K562 (cell line): ENCODE data around the gene STIM1. TPM values are rescaled to one million over a fixed set of nuclear protein-coding genes. Genes with fewer than 3 reads are reported as not detected.

Experiments
- FOXA1 ChIP-seq: fragments of 450-650 bp; IDR thresholded peaks from 2 replicates; pipeline ENCODE4 v1.6.1; 2016; ENCODE audit warnings: mild to moderate bottlenecking, borderline replicate concordance
- NONO ChIP-seq, 2 experiments: fragments of 200-400 bp in 1 of 2; fragments of 450-650 bp in 1 of 2; formaldehyde crosslinking in 1 of 2; IDR thresholded peaks; 2 replicates each; pipeline ENCODE4 v1.6.1; 2017; ENCODE audit warnings: low read depth in 2 of 2, mild to moderate bottlenecking in 2 of 2, moderate library complexity in 2 of 2, low read length in 1 of 2
- NRF1 ChIP-seq, 2 experiments: fragments of 450-650 bp; IDR thresholded peaks in 1 of 2; conservative IDR thresholded peaks in 1 of 2; 2 replicates each; pipeline ENCODE4 v1.6.1; 2014; ENCODE audit warnings: mild to moderate bottlenecking in 2 of 2
- SMC3 ChIP-seq: conservative IDR thresholded peaks from 2 replicates; pipeline ENCODE4 v1.6.1; 2011; ENCODE audit warnings: low read depth, low read length, improper control_type of control experiment; ENCODE audit not compliant: insufficient read depth
- TRIM24 ChIP-seq, 2 experiments: fragments of 450-650 bp; IDR thresholded peaks; 2 replicates each; pipeline ENCODE4 v1.6.1; 2016
- ZNF347 ChIP-seq: fragments of 450-650 bp; formaldehyde crosslinking; IDR thresholded peaks from 2 replicates; pipeline ENCODE4 v1.4.0; 2020; ENCODE audit warnings: low read depth, mild to moderate bottlenecking, moderate library complexity
- ZNF584 ChIP-seq: fragments of 200-800 bp; sonication (Bioruptor generic); IDR thresholded peaks from 2 replicates; pipeline ENCODE4 v1.6.1; 2016; ENCODE audit warnings: low read depth, mild to moderate bottlenecking, missing genetic modification characterization, missing compliant biosample characterization
- polyA plus RNA-seq, 8 experiments: library from polyadenylated mRNA; depleted of rRNA in 4 of 8; stranded (reverse) in 5 of 8; unstranded in 3 of 8; fragments of >200 nt; fragmentation: Nextera tagmentation in 2 of 8; fragmentation: Illumina TruSeq in 1 of 8; extraction: Ambion mirVana in 2 of 8; extraction: Trizol in 1 of 8; gene quantifications; 2 replicates each; pipeline versions ENCODE4 v1.2.1 to v1.2.3, GENCODE V29; 2011 to 2014; ENCODE audit warnings: inconsistent platforms in 1 of 8, missing spikeins in 1 of 8
- total RNA-seq, 7 experiments: library from RNA; depleted of rRNA in 6 of 7; stranded (reverse); fragments of >200 nt in 6 of 7; fragmentation: Illumina TruSeq in 2 of 7; extraction: Trizol in 2 of 7; gene quantifications; 2 replicates each; pipeline versions ENCODE4 v1.2.1 to v1.2.3, GENCODE V29; 2011 to 2021; ENCODE audit warnings: low replicate concordance in 1 of 7
- TF ChIP-seq, protein P1 (sequence below), 2 experiments: fragments of 450-650 bp in 1 of 2; IDR thresholded peaks; 2 replicates each; pipeline ENCODE4 v1.6.1; 2011 to 2017; ENCODE audit warnings: low read depth in 2 of 2, antibody characterized with exemption in 1 of 2, borderline replicate concordance in 1 of 2, low read length in 1 of 2, mild to moderate bottlenecking in 1 of 2, mixed read lengths in 1 of 2; ENCODE audit not compliant: control insufficient read depth in 1 of 2
- TF ChIP-seq, protein P2 (sequence below): fragments of 450-650 bp; IDR thresholded peaks from 2 replicates; pipeline ENCODE4 v1.6.1; 2017; ENCODE audit warnings: mild to moderate bottlenecking, moderate library complexity
- TF ChIP-seq, protein P3 (sequence below): fragments of 250-450 bp; sonication (Bioruptor Pico); IDR thresholded peaks from 2 replicates; pipeline ENCODE4 v1.5.0; 2021; ENCODE audit warnings: mild to moderate bottlenecking, borderline replicate concordance
- TF ChIP-seq, protein P4 (sequence below), 2 experiments: fragments of 150-350 bp in 1 of 2; IDR thresholded peaks; 2 replicates each; pipeline ENCODE4 v1.6.1; 2012 to 2016; ENCODE audit warnings: low read depth in 2 of 2, low read length in 2 of 2, mild to moderate bottlenecking in 1 of 2, moderate library complexity in 1 of 2

Gene STIM1
- total and polyA plus RNA-seq, 9 of the 15 experiments (the other 6 are each of a cell fraction or from before 2014, with no cell fraction given) = 7.7 to 50.5 (median 22.5) TPM

DNA sequence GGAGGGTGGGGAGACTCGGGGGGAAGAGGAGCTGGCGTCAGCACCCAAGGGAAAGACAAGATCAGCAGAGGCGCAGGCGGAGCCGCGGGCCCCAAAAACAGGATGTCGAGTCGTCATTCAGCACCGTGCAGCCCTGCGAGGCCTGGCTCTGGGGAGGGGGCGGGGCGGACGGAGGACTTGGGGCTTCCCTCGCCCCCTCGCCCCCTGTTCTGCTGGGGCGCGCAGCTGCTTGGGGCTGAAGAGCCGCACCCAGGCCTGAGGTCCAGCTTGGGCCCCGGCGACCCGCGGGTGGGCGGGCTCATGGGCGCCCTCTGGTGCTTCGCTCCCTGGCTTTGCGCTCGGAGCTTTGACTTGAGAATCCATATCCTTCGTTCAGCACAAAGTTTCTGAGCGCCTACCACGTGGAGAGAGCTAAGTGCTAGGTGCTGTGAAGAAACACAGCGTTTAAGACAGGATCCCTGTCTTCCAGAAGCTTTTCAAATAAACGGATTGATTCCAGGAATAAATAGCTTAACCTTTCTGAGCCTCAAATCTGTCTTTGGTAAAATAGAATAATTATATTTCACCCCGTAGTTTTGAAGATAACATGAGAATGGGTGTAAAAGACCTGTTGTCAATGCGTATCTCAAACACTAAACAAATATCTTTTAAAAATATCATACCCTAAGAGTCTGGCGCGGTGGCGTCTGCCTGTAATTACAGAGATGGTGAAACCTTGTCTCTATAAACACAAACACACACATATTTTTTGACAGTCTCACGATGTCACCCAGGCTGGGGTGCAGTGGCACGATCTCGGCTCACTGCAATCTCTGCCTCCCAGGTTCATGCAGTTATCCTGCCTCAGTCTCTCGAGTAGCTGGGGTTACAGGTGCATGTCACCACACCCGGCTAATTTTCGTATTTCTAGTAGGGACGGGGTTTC lies 13.8 kb upstream of the STIM1 start (continued):
- TF ChIP-seq, protein P1, sequence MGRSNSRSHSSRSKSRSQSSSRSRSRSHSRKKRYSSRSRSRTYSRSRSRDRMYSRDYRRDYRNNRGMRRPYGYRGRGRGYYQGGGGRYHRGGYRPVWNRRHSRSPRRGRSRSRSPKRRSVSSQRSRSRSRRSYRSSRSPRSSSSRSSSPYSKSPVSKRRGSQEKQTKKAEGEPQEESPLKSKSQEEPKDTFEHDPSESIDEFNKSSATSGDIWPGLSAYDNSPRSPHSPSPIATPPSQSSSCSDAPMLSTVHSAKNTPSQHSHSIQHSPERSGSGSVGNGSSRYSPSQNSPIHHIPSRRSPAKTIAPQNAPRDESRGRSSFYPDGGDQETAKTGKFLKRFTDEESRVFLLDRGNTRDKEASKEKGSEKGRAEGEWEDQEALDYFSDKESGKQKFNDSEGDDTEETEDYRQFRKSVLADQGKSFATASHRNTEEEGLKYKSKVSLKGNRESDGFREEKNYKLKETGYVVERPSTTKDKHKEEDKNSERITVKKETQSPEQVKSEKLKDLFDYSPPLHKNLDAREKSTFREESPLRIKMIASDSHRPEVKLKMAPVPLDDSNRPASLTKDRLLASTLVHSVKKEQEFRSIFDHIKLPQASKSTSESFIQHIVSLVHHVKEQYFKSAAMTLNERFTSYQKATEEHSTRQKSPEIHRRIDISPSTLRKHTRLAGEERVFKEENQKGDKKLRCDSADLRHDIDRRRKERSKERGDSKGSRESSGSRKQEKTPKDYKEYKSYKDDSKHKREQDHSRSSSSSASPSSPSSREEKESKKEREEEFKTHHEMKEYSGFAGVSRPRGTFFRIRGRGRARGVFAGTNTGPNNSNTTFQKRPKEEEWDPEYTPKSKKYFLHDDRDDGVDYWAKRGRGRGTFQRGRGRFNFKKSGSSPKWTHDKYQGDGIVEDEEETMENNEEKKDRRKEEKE (IDR thresholded peaks at IDR 0.05; ENCODE audit: borderline replicate concordance in 1 of 2, control insufficient read depth in 1 of 2, low read depth in 2 of 2, low read length in 1 of 2) = peak in 1 of 2 experiments; percentile 49; a peak in 1 of 4 replicates
- TF ChIP-seq, protein P2, sequence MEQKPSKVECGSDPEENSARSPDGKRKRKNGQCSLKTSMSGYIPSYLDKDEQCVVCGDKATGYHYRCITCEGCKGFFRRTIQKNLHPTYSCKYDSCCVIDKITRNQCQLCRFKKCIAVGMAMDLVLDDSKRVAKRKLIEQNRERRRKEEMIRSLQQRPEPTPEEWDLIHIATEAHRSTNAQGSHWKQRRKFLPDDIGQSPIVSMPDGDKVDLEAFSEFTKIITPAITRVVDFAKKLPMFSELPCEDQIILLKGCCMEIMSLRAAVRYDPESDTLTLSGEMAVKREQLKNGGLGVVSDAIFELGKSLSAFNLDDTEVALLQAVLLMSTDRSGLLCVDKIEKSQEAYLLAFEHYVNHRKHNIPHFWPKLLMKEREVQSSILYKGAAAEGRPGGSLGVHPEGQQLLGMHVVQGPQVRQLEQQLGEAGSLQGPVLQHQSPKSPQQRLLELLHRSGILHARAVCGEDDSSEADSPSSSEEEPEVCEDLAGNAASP = no peak
- TF ChIP-seq, protein P3, sequence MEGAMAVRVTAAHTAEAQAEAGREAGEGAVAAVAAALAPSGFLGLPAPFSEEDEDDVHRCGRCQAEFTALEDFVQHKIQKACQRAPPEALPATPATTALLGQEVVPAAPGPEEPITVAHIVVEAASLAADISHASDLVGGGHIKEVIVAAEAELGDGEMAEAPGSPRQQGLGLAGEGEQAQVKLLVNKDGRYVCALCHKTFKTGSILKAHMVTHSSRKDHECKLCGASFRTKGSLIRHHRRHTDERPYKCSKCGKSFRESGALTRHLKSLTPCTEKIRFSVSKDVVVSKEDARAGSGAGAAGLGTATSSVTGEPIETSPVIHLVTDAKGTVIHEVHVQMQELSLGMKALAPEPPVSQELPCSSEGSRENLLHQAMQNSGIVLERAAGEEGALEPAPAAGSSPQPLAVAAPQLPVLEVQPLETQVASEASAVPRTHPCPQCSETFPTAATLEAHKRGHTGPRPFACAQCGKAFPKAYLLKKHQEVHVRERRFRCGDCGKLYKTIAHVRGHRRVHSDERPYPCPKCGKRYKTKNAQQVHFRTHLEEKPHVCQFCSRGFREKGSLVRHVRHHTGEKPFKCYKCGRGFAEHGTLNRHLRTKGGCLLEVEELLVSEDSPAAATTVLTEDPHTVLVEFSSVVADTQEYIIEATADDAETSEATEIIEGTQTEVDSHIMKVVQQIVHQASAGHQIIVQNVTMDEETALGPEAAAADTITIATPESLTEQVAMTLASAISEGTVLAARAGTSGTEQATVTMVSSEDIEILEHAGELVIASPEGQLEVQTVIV = no peak
- TF ChIP-seq SMC3 = peak; percentile 88
- no peak for TF ChIP-seq NONO (IDR thresholded peaks at IDR 0.05; ENCODE audit: low read depth in 2 of 2, low read length in 1 of 2)
- peak; percentile 62 to 68 for TF ChIP-seq NRF1 (conservative IDR thresholded peaks at IDR 0.05 in 1 of 2, IDR thresholded peaks at IDR 0.05 in 1 of 2)
- no peak for TF ChIP-seq ZNF347
- TF ChIP-seq TRIM24 (IDR thresholded peaks at IDR 0.05) = peak; percentile 12 to 22; a peak in 1 of 4 replicates
- no peak for TF ChIP-seq FOXA1
- TF ChIP-seq, protein P4, sequence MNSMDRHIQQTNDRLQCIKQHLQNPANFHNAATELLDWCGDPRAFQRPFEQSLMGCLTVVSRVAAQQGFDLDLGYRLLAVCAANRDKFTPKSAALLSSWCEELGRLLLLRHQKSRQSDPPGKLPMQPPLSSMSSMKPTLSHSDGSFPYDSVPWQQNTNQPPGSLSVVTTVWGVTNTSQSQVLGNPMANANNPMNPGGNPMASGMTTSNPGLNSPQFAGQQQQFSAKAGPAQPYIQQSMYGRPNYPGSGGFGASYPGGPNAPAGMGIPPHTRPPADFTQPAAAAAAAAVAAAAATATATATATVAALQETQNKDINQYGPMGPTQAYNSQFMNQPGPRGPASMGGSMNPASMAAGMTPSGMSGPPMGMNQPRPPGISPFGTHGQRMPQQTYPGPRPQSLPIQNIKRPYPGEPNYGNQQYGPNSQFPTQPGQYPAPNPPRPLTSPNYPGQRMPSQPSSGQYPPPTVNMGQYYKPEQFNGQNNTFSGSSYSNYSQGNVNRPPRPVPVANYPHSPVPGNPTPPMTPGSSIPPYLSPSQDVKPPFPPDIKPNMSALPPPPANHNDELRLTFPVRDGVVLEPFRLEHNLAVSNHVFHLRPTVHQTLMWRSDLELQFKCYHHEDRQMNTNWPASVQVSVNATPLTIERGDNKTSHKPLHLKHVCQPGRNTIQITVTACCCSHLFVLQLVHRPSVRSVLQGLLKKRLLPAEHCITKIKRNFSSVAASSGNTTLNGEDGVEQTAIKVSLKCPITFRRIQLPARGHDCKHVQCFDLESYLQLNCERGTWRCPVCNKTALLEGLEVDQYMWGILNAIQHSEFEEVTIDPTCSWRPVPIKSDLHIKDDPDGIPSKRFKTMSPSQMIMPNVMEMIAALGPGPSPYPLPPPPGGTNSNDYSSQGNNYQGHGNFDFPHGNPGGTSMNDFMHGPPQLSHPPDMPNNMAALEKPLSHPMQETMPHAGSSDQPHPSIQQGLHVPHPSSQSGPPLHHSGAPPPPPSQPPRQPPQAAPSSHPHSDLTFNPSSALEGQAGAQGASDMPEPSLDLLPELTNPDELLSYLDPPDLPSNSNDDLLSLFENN (IDR thresholded peaks at IDR 0.05; ENCODE audit: low read depth in 2 of 2, low read length in 2 of 2) = no peak
- TF ChIP-seq ZNF584 (CRISPR knock-in tag) = peak; percentile 78; the same call in 1 of the 2 replicates
